Measurements from ENCODE around the gene BLTP1. TPM values are rescaled to one million over a fixed set of nuclear protein-coding genes. Genes with fewer than 3 reads are reported as not detected.

BLTP1 gene, protein sequence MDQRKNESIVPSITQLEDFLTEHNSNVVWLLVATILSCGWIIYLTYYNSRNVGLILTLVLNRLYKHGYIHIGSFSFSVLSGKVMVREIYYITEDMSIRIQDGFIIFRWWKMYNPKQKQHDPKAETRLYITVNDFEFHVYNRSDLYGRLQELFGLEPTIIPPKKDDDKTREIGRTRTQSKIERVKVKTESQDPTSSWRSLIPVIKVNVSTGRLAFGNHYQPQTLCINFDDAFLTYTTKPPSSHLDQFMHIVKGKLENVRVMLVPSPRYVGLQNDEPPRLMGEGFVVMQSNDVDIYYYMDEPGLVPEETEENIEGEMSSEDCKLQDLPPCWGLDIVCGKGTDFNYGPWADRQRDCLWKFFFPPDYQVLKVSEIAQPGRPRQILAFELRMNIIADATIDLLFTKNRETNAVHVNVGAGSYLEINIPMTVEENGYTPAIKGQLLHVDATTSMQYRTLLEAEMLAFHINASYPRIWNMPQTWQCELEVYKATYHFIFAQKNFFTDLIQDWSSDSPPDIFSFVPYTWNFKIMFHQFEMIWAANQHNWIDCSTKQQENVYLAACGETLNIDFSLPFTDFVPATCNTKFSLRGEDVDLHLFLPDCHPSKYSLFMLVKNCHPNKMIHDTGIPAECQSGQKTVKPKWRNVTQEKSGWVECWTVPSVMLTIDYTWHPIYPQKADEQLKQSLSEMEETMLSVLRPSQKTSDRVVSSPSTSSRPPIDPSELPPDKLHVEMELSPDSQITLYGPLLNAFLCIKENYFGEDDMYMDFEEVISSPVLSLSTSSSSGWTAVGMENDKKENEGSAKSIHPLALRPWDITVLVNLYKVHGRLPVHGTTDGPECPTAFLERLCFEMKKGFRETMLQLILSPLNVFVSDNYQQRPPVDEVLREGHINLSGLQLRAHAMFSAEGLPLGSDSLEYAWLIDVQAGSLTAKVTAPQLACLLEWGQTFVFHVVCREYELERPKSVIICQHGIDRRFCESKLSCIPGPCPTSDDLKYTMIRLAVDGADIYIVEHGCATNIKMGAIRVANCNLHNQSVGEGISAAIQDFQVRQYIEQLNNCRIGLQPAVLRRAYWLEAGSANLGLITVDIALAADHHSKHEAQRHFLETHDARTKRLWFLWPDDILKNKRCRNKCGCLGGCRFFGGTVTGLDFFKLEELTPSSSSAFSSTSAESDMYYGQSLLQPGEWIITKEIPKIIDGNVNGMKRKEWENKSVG (N-terminal part only)
- 5.1 to 9.6 TPM (median 7.7 TPM) in 5 replicates for total RNA-seq (2022; extraction: Qiagen RNA extraction)

DNA sequence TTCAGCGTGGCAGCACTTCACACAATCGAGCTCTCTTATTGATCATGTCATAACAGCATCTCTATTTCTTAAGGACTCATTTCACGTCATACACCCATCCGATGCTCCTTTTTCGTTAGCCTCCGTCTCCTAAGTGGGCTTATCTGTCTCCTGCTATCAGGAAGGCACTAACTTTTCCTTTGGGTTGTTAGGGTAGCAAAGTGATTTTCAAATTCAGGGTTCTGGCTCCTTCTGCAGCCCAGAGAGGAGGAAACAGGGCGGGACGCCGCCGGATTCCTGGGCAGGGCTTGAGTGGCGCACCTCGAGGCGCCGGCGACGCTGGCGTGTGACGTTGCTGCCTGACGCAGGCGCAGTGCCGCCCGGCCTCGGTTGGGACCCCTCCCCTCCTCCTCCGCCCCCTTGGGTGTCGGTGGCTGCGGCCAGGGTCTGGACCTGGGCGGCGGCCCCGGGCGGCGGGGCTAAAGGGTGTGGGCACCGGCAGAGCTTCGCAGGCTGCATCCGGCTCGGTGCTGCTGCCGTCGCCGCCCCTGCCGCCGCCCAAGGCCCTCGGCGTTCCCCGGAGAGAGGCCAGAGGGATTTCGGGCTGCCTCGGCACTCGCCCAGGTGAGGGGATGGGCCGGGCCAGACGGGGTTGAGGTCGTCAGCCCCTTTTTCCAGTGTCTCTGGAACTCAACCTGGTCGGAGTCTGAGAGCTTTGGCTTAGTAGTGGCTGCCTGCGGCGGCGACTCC lies at the start of gene BLTP1:
TSS of gene BLTP1 (plus strand) at position 350 of the 729 bp plus-strand sequence. CDS start 18,317 bp downstream, outside the sequence.

Other genes with a start within 250 kb of the BLTP1 start
- 0.06 to 0.09 TPM (median 0.08 TPM) in 5 replicates for gene TRPC3, start 200.3 kb upstream of the BLTP1 start, total RNA-seq (2022; extraction: Qiagen RNA extraction)
- not detected in 5 replicates for gene ADAD1, start 226.7 kb downstream of the BLTP1 start, total RNA-seq (2022; extraction: Qiagen RNA extraction)